ENCODE measurements around the gene ANKRD6.
A peak's percentile ranks its signal among the peaks of the same experiment; 100 is the strongest.

The ANKRD6 gene

DNA sequence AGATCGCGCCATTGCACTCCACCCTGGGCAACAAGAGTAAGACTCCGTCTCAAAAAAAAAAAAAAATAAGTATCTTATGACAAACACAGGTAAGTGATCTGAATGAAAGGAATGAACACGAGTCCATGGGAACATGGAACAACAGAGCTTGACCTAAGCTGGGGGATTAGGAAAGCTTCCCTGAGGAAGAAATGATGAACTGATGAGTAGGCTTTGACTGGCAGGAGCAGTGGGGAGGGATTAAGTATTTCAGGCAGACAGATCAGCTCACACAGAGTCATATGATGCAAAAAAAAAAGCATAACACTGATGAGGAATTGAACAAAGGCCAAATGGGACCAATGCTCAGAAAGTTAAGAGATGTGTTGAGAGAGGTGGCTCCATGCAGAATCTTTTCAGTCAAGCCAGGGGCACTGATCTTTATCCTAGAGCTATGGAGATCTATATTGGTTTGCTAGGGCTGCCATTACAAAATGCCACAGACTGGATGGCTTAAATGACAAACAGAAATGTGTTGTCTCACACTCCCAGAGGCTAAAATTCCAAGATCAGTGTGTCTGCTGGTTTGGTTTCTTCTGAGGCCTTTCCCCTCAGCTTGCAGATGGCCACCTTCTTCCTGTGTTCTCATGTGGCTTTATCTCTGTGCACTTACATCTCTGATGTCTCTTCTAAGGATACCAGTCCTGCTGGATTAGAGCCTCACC is 85.6 kb downstream of the ANKRD6 start:
- DNase-seq: no peak

- no peak for DNase-seq
These were observed 87.8 kb downstream of the ANKRD6 start for GRCh38 chr6:89520736-89521135.

- no peak for DNase-seq
These were observed 89.8 kb downstream of the ANKRD6 start for GRCh38 chr6:89522778-89523177.

DNA sequence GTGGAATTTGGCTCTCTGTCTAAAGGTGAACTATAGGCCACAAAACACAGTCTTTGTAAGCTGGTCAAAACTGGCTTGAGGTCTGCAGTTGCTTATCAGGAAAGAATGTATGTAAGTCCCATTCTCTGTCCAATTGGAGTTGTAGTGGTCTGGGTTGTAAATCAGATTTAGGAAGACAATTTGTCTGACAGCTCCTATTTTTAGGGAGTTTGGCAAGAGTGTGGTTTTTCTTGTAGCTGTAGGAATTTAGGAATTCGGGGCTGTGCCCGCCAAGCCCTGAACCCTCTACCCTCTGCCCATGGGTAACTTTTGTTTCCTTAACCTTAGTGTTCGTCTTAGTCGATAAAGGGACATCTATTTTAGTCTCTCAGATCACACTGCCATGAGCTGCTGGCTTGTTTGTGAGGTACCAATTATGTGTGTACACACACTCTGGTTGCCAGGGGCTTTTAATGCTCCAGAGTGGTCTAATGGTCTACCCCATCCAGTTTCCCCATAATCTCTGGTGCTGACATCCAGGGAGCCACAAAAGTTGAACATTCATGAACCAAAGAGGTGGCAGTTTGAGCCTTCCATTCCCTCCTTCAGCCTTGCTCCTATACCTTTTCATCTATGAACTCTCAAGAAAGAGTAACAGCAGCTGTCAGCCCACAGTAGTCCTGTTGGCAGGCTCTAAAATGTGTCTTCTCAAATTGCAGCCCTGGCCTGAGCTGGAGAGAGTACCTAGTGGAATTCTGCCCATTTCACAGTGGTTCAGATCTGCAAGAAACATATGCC is 93.0 kb downstream of the ANKRD6 start:
- no peak for DNase-seq

GRCh38 chr6:89526563-89526869 is 93.6 kb downstream of the ANKRD6 start:
- DNase-seq: no peak

GRCh38 chr6:89527634-89528033 is 94.7 kb downstream of the ANKRD6 start:
- DNase-seq: no peak

DNA sequence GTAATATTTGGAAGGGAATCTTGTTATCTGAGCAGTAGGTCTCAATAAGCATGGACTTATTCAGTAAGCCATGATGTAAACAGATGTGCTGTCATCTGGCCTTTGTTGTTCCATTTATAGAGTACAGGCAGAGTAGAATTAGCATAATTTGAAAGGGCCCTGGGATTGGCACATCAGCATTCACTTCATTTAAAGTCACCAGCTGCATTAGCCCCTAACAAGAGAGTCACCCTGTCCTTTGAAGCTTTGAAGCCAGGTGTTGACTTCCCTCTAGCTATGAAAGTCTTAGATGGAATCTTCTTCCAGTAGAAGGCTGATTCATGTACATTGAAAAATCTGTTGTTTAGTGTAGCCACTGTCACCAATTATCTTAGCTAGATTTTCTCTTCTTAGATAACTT is 95.9 kb downstream of the ANKRD6 start:
- DNase-seq: no peak

DNA sequence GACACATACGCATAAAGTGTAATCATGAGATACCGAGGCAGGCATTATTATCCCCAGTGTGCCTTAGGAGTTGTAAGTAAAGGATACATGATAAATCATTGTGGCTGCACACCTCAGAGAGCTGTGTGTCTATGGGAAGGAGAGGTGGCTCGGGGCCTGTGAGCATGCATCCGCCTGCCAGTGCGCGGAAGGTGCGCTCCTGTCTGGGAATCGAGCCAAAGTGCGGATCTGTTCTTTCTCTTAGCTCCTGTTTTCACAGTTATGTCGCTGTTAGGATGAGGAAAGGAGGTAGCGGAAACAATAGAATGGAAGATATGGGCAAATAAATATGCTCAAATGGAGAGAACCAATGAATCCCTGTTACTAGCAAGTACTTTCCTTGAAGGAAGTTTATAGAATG is 98.0 kb downstream of the ANKRD6 start:
- DNase-seq: no peak

- no peak for DNase-seq
These were observed 103.3 kb downstream of the ANKRD6 start for GRCh38 chr6:89536231-89536630.

- no peak for DNase-seq
These were observed 106.8 kb downstream of the ANKRD6 start for GRCh38 chr6:89539779-89540178.

GRCh38 chr6:89542081-89542857 is 109.3 kb downstream of the ANKRD6 start:
- DNase-seq: no peak

- no peak for DNase-seq
These were observed 109.9 kb downstream of the ANKRD6 start for GRCh38 chr6:89542866-89543265.

DNA sequence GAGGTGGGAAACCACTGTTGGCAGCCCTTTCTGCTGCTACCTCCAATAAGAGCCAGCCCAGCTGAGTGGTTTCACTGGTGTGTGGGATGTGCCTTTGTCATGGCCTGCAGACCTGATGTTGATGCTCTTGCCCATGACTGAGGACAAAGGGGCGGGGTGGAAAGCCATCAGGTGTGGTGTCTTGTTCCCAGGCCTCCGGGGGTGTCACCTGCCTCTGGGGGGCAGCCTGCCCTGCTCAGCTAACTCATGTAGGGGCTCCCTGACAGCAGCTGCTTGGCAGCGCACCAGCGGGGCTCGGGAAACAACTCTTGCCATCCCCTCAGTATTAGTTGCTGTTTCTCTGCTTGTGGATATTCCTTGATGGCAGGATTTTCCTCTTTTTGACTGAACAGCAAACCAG is 114.3 kb downstream of the ANKRD6 start:
- DNase-seq: no peak

- DNase-seq: no peak
These were observed 120.5 kb downstream of the ANKRD6 start for GRCh38 chr6:89553431-89553830.

- DNase-seq: no peak
These were observed 121.2 kb downstream of the ANKRD6 start for GRCh38 chr6:89554106-89554505.

GRCh38 chr6:89555031-89555430 is 122.1 kb downstream of the ANKRD6 start:
- no peak for DNase-seq

- no peak for DNase-seq
These were observed 122.9 kb downstream of the ANKRD6 start for GRCh38 chr6:89555806-89556205.

GRCh38 chr6:89559487-89559886 is 126.5 kb downstream of the ANKRD6 start:
- no peak for DNase-seq

DNA sequence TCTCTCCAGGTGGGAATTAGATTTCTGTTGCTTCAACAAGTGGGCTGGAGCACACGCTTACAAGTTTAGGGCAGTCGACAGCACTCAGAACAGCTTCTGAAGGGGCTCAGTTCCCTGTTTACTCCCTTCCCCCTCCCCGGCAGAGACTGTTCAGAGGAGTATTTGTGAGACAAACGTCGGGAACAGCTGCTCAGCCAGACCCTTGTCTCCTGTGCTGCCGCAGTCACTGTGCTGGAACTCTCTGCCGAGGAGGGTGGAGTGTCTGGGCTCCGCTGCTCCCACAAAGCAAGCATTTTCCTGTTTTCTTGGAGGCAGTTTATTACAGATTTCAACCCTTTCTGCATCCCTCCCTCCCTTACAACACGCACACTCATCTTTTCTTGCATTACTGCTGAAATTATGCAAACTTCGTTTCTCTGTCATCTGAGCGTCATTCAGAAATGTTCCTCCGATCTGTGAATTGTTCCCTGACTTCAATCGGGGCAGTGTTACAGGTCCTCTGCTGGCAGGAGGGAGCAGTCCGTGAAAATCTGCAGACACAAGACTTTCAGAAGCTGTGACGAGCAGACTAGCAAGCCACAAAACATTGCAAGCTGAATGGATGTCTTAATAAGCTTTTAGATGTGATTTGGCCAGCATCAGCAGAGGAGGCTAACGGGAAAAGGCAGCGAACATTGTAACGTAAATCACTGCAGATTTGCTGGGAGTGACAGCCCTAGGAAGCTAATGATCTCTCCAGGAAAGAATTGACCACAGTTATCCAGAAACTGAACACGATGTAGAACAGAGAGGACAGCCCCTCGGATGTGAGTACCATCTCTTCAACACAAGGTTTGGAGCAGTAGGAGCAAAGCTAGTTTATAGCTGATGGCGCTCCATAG is 129.4 kb downstream of the ANKRD6 start:
- DNase-seq: peak; percentile 42

- no peak for DNase-seq
These were observed 130.9 kb downstream of the ANKRD6 start for GRCh38 chr6:89563866-89564265.

GRCh38 chr6:89564752-89565427 is 131.9 kb downstream of the ANKRD6 start:
- no peak for DNase-seq

All from NCI-H524 treated with DMSO at 0.1 percent for 48 hours (cell line).